ENCODE results near the gene CCDC73. TPM values are rescaled to one million over a fixed set of nuclear protein-coding genes. Genes with fewer than 3 reads are reported as not detected.

CCDC73 gene
- total RNA-seq, 1 donor from 2014 or later = not detected

GRCh38 chr11:32576456-32576855 lies 218.0 kb downstream of the CCDC73 start:
- Mint-ChIP-seq H3K36me3 (ENCODE audit: low read depth, unreplicated experiment) (no peaks in the 10 kb centered on the region), H3K27me3 (ENCODE audit: low read depth, unreplicated experiment) (peaks cover 3% of the 10 kb centered on the region), H3K27ac (ENCODE audit: unreplicated experiment) (no peak overlapping the region), H3K4me1 (ENCODE audit: low read depth, unreplicated experiment) (no peaks in the 10 kb centered on the region), H3K9me3 (ENCODE audit: unreplicated experiment) (peaks cover 3% of the 10 kb centered on the region), H3K4me3 (ENCODE audit: unreplicated experiment) (no peak overlapping the region)
- TF ChIP-seq EZH2 (IDR thresholded peaks at IDR 0.05; ENCODE audit: insufficient read depth, low read length) = no peak
- TF ChIP-seq CTCF (IDR thresholded peaks at IDR 0.05; ENCODE audit: insufficient read depth, low read depth, low read length) = no peak
- no peak for FAIRE-seq
- Histone ChIP-seq H3K4me1 (ENCODE audit: insufficient read depth, low read length) (no peaks in the 10 kb centered on the region), H3K9ac (ENCODE audit: low read length) (no peak overlapping the region), H2AFZ (ENCODE audit: low read depth, low read length) (no peak overlapping the region), H3K27me3 (ENCODE audit: insufficient read depth, low read length) (no peaks in the 10 kb centered on the region), H3K4me3 (ENCODE audit: insufficient read depth, low read depth, low read length) (no peak overlapping the region), H3K27ac (ENCODE audit: low read depth, low read length) (no peak overlapping the region), H3K9me3 (ENCODE audit: insufficient read depth, low read depth, low read length) (no peaks in the 10 kb centered on the region), H4K20me1 (ENCODE audit: insufficient read depth, low read length) (no peaks in the 10 kb centered on the region), H3K4me2 (ENCODE audit: low read length) (no peak overlapping the region), H3K79me2 (ENCODE audit: insufficient read depth, low read length) (no peaks in the 10 kb centered on the region), H3K36me3 (ENCODE audit: insufficient read depth, low read length) (no peaks in the 10 kb centered on the region)
- DNase-seq (ENCODE audit: low read depth) = no peak

GRCh38 chr11:32575070-32575469 lies 219.4 kb downstream of the CCDC73 start:
- no peak for TF ChIP-seq CTCF (IDR thresholded peaks at IDR 0.05; ENCODE audit: insufficient read depth, low read depth, low read length)
- TF ChIP-seq EZH2 (IDR thresholded peaks at IDR 0.05; ENCODE audit: insufficient read depth, low read length) = no peak
- Mint-ChIP-seq H3K9me3 (ENCODE audit: unreplicated experiment) (peaks cover 3% of the 10 kb centered on the region), H3K27me3 (ENCODE audit: low read depth, unreplicated experiment) (peaks cover 3% of the 10 kb centered on the region), H3K4me3 (ENCODE audit: unreplicated experiment) (no peak overlapping the region), H3K4me1 (ENCODE audit: low read depth, unreplicated experiment) (peaks cover 5% of the 10 kb centered on the region), H3K36me3 (ENCODE audit: low read depth, unreplicated experiment) (no peaks in the 10 kb centered on the region), H3K27ac (ENCODE audit: unreplicated experiment) (no peak overlapping the region)
- no peak for FAIRE-seq
- Histone ChIP-seq H3K4me2 (ENCODE audit: low read length) (no peak overlapping the region), H2AFZ (ENCODE audit: low read depth, low read length) (no peak overlapping the region), H4K20me1 (ENCODE audit: insufficient read depth, low read length) (no peaks in the 10 kb centered on the region), H3K79me2 (ENCODE audit: insufficient read depth, low read length) (no peaks in the 10 kb centered on the region), H3K9me3 (ENCODE audit: insufficient read depth, low read depth, low read length) (no peaks in the 10 kb centered on the region), H3K36me3 (ENCODE audit: insufficient read depth, low read length) (no peaks in the 10 kb centered on the region), H3K4me1 (ENCODE audit: insufficient read depth, low read length) (no peaks in the 10 kb centered on the region), H3K27ac (ENCODE audit: low read depth, low read length) (no peak overlapping the region), H3K9ac (ENCODE audit: low read length) (no peak overlapping the region), H3K27me3 (ENCODE audit: insufficient read depth, low read length) (no peaks in the 10 kb centered on the region), H3K4me3 (ENCODE audit: insufficient read depth, low read depth, low read length) (no peak overlapping the region)
- DNase-seq (ENCODE audit: low read depth) = no peak

GRCh38 chr11:32574421-32574820 lies 220.0 kb downstream of the CCDC73 start:
- Histone ChIP-seq H3K27ac (ENCODE audit: low read depth, low read length) (no peak overlapping the region), H3K4me3 (ENCODE audit: insufficient read depth, low read depth, low read length) (no peak overlapping the region), H3K79me2 (ENCODE audit: insufficient read depth, low read length) (no peaks in the 10 kb centered on the region), H3K4me2 (ENCODE audit: low read length) (no peak overlapping the region), H3K36me3 (ENCODE audit: insufficient read depth, low read length) (no peaks in the 10 kb centered on the region), H3K9me3 (ENCODE audit: insufficient read depth, low read depth, low read length) (no peaks in the 10 kb centered on the region), H3K27me3 (ENCODE audit: insufficient read depth, low read length) (no peaks in the 10 kb centered on the region), H3K9ac (ENCODE audit: low read length) (no peak overlapping the region), H4K20me1 (ENCODE audit: insufficient read depth, low read length) (no peaks in the 10 kb centered on the region), H3K4me1 (ENCODE audit: insufficient read depth, low read length) (no peaks in the 10 kb centered on the region), H2AFZ (ENCODE audit: low read depth, low read length) (no peak overlapping the region)
- FAIRE-seq = no peak
- Mint-ChIP-seq H3K27me3 (ENCODE audit: low read depth, unreplicated experiment) (peaks cover 3% of the 10 kb centered on the region), H3K27ac (ENCODE audit: unreplicated experiment) (no peak overlapping the region), H3K4me1 (ENCODE audit: low read depth, unreplicated experiment) (peaks cover 5% of the 10 kb centered on the region), H3K4me3 (ENCODE audit: unreplicated experiment) (no peak overlapping the region), H3K9me3 (ENCODE audit: unreplicated experiment) (peaks cover 3% of the 10 kb centered on the region), H3K36me3 (ENCODE audit: low read depth, unreplicated experiment) (no peaks in the 10 kb centered on the region)
- DNase-seq (ENCODE audit: low read depth) = no peak
- TF ChIP-seq EZH2 (IDR thresholded peaks at IDR 0.05; ENCODE audit: insufficient read depth, low read length) = no peak
- no peak for TF ChIP-seq CTCF (IDR thresholded peaks at IDR 0.05; ENCODE audit: insufficient read depth, low read depth, low read length)
